HG02852 (cell line): Measurements from ENCODE around the gene NTHL1.
"Not testable (repeated sequence)": the region's sequence is repeated elsewhere in the genome, so short reads cannot be mapped to it uniquely, and the experiment has no call there.

ENCODE experiments used
- ATAC-seq: cut with Tn5 transposase; IDR thresholded peaks from one replicate; pipeline ENCODE4 v1.9.1; 2021; ENCODE audit warnings: mild to moderate bottlenecking, moderate library complexity; ENCODE audit not compliant: unreplicated experiment

The NTHL1 gene

DNA sequence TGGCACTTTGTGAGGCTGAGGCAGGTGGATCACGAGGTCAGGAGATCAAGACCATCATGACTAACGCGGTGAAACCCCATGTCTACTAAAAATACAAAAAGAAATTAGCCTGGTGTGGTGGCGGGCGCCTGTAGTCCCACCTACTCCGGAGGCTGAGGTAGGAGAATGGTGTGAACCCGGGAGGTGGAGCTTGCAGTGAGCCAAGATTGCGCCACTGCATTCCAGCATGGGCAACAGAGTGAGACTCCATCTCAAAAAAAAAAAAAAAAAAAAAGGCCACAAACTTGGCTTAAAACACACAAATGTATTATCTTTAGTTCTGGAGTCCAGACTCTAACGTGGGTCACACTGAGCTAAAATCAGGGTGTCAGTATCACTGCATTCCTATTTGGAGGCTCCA is 35.9 kb downstream of the NTHL1 start:
- not testable (repeated sequence) for ATAC-seq

GRCh38 chr16:2009791-2010510 is 37.7 kb downstream of the NTHL1 start, which contains the start of gene ZNF598:
Gene ZNF598 (minus strand): TSS chr16:2009821.
- peak; percentile 83 for ATAC-seq

DNA sequence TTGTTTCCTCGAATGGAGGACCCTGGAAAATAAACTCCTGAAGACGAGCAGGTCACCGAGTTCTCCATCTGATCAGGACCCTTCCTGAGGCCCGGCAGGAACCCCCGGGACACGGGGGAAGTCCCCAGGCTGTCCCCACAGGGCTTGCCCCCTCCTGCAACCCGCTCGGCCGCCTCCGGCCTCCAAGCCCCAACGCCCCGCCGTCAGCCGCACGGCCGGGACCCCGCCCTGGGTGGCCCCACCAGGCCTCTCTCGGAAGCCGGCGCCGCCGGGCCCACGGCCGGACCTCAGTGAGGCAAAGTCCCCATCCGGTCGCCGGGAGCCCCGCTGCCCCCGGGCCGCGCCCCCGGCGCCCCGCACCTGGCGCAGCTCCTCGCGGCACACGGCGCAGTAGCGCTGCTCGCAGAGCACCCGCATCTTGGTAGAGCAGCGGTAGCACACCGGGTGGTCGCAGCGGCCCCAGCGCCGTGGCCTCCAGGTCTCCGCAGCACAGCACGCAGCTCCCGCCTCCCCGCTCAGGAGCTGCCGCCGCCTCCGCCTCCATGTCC is 38.4 kb downstream of the NTHL1 start:
- ATAC-seq = peak; percentile 42

GRCh38 chr16:2008631-2009163 is 38.9 kb downstream of the NTHL1 start:
- ATAC-seq = no peak

GRCh38 chr16:2008009-2008526 is 39.6 kb downstream of the NTHL1 start:
- no peak for ATAC-seq

DNA sequence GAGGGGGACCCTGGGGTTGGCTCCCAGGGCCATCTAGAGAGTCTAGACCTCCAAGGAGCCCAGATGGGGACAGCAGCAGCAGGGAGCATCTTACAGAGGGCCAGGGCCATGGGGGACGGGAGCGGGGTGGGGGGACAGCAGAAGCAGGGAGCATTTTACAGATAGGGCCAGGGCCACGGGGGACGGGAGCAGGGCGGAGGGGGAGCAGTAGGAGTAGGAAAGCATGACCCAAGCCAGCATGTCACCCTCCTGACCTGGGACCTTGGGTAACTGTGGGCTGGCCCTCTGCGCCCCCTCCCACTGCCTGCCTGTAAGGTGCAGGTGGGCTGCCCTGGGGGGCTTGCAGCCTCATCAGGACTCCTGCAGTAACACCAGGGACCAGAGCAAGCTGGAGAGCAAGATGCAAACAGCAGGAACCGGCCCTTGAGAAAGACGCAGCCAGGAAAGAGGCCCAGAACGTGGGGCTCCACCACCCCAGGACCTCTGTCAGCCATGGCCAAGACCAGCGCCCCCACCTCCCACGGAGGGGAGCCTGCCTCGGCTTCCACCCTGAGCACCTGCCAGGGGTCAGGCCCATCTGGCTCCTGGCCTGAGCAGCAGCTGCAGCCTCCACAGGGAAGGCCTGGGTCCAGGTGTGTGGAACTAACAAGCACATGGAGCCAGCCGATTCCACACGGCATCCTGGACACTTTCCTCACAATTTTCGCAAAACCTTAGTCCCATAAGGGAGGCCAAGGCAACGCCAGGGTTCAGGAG is 40.4 kb downstream of the NTHL1 start:
- ATAC-seq = no peak

DNA sequence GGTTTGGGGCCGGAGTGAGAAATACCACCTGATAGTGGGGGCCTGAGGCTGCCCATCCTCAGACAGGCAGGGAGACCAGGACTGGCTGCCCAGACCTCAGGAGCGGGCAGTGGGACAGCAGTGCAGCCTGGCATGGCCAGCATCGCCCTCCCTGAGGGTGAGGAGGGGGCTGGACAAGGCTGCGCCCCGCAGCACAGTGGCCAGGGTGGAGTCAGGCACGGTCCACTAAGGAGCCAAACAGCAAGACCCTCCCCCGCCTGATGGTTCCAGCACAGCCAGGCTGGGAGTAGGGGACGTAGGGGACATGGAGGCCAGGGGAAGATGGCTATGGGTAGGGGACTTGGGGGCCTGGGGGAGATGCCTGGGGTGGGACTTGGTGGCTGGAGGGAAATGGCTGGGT is 41.3 kb downstream of the NTHL1 start:
- no peak for ATAC-seq

GRCh38 chr16:2005646-2006045 is 42.0 kb downstream of the NTHL1 start:
- no peak for ATAC-seq

DNA sequence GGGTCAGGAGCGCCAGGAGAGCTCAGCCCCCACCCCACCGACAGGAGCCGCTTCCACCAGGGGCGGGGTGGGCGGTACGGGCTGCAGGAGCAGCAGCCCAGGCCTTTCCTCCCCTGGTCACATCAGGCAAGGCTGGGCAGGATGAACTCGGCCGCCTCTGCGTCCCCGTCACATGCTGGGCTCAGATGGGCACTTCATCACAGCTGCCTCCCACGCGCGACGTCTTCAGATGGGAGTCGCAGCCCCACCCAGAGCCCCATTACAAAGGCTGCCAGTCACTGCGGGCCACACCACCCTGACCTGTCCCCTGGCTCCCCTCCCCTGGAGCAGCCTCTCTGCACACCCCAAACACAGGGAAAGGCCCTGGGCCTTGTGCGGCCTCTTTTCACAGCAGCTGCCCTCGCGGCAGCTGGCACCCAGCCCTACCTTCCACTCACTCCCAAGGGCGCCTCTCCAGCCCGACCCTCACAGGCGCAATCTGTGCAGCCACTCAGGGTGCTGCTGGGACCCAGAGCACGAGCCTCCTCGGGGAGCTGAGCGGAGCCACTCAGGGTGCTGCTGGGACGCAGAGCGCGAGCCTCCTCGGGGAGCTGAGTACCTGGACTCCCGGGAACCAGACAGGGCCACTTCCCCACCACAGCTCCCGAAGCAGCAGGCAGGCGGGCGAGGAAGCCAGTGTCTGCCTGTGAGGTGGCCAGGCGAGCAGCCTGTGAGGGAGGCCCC is 42.7 kb downstream of the NTHL1 start:
- no peak for ATAC-seq

DNA sequence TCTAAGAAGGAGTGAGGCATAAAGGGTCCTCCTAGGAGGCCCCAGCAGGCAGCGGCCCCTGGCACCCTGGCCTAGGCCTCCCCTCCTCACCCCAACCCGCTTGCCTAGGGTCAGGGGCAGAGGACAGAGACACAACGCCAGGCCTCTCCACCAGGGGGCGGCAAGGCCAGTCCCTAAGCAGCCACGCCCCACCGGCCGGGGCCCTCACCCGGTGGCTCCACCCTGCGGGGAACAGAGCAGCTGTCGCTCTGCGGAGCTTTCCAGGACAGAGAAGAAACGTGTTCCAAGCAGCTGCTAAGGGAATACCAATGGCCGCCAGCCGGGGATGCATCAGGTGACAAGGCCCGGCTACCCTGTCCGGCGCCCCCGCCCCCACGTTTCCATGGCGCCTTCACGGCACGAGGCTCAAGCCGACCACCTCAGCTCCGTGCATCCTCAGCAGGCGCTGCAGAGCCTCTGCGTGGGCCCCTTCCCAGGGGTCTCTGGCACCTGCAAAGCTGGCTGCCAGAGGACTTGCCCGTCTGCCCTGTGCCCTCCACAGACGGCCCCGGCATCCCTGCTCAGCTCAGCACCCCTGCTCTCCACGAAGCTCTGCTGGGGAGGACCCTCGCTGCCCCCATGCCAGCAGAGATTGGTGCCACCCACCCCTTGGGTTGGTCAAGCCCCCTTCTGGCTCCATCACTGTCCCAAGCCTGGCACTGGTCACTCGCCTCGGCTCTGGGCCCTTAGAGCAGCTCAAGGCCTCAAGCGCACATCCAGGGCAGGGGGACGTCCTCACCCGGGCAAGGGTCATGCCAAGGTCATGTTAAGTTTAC is 43.6 kb downstream of the NTHL1 start:
- no peak for ATAC-seq

DNA sequence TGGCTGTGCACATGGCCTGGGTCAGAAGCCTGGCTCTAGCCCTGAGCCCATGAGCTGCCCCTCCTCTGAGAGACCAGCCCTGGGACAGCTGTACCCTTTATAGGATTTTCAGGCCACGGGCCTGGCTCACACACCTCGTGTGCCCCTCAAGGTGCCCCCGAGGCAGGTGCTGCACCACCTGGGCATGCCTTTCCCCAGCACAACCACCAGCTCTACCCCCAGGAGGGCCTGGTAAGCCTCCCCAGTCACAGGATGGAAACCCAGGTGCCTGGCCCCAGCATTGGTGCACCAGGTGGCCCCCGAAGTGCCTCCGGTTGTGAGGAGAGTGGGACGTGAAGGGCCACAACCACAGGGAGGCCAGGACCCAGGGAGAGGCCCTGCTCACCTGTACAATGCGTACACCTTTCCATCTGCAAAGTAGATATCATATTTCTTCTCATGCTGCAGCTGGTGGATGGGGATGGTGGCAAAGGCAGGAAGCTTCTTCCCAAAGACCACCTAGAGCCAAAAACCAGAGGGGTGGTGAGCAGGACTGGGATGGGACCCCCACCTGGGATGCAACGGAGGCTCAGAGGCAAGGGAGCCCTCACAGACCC is 44.3 kb downstream of the NTHL1 start:
- no peak for ATAC-seq

GRCh38 chr16:2002406-2003230 is 45.0 kb downstream of the NTHL1 start:
- ATAC-seq = no peak

DNA sequence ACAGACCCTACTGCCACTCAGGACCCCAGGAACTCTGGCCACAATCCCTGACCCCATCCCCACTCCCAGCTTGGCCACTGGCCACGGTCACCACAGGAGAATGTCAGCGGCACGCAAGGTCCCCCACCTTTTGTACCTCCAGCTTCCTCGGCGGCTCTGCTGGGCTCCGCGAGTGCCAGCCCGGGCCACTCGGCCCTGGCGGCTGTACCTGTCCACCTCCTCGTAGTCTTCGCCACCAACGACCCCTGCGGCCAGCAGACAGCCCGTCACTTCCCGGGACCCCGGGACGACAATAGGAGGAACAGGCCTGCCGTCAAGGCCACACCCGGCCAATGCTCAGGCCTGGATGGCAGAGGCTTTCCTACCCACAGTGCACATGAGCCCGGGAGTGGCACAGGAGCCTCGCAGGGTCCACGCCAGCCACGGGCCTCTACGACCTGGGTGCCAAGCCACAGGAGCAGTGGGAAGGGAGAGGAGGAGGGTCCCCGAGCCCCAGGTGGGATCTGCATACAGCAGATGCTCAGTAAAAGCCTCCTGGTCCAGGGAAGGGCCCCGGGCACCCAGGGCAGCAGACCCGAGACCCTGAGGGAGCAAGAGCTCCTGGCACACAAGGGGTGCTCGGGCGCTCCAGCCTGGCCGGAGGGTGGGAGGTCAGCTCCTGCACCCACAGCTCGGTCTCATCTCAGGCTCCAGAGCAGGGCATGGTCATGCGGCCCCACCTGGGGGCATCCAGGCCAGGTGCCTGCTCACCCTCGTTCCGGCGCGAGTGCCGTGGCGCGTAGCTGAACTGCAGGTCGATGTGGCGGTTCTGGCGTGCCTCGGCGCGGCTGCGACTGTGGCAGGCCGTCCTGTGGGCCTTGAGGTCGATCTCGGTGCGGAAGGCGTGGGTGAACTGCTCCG is 45.9 kb downstream of the NTHL1 start:
- no peak for ATAC-seq

DNA sequence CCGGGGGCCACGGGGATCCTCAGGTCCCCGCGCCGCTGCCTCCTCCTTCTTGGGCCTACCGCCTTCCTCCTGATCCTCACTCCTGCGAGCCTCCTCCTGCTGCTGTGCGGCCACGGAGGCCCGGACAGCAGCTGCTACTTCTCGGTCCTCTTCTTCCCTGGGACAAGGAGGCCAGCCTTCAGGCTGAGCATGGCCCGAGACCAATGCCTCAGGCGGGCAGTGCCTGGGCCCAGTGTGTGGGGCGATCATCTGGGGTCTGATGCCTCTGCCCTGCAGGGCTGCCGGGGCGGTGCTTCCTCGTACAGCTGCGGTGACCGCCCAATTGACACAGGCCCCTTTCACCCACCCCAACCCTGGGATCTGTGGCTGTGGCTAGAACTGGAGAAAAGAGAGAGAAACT is 46.6 kb downstream of the NTHL1 start:
- ATAC-seq = no peak

DNA sequence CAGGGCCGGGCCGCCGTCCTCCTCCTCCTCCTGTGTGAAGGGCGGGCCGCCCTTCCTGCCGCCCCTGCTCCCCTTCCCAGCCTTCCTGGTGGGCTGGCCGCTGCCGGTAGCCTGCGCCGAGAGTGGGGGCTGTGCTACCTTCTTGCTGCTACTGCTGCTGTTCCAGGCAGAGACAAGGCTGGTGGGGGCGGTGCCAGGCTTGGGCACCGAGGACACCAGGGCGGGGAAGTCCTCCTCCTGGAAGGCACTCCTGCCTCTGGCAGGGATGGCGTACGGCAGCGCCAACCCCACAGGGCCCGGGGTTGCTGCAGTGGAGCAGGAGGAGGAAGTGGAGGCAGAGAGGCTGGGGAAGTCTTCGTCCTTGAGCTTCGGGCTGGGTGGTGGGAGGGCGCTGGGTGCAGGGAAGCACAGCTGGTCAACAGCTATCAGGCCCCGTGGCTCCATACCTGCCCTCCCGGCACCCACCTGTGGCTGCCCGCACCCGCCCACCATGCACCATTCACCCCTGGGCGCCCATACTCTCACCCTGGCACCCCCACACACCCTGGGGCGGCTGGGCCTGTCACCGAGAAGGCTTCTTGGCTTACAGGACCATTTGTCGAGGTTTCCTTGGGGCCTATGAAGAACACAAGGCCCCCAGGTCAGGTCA is 47.6 kb downstream of the NTHL1 start:
- no peak for ATAC-seq

DNA sequence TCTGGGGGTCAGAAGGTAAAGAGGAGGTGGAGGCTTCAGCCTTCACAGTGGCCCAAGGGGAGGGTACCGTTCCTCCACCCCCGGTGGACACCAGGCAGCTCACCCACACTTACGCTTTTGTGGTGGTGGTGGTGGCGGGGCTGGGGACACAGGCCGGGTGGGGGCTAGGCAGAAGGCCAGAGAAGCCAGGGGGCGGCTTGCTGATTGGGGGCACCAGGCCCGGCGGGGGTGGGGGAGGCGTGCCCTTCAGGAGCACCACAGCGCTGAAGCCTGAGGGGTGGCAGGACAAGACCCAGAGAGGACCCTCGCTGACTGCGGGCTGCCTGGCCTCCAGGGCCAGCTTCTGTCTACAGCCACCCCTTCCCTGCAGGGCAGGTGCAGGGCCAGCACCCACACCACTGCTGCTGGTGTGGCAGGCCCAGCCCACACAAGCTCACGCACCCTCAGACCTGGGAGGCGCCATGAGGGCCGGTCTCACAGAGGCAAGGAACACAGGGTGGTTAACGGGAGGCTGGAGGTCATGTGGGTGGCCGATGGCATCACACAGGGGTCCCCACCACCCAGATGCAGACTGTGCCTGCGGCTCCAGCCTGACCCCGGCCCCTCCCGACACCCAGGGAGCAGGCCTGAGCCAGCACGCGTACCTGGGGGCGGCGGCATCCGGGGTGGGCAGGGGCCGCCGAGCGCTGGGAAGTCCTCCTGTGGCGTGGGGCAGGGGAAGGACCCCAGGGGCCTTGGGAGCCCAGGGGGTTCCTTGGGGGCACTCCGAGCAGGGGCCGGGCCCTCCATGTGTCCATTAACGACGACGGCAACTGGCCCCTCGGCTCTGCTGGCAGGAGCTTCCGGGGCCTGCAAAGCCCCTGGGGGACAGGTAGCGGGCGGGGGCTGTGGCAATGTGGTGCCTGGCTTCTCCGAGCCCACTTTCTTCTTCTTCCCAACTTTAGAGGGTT is 48.5 kb downstream of the NTHL1 start:
- no peak for ATAC-seq
